NT2/D1 (cell line): Measurements from ENCODE around the gene CASK.

Experiments used
- SUZ12 ChIP-seq: IDR thresholded peaks from 2 replicates; pipeline ENCODE4 v1.6.1; 2011; ENCODE audit not compliant: insufficient read length, insufficient read depth; ENCODE audit errors: extremely low read depth
- ZNF274 ChIP-seq: IDR thresholded peaks from 2 replicates; pipeline ENCODE4 v1.6.1; 2011; ENCODE audit warnings: mild to moderate bottlenecking, low read depth, low read length

- no peak for TF ChIP-seq ZNF274
- TF ChIP-seq SUZ12 = no peak
Observed at GRCh38 chrX:41877167-41877566, 46.2 kb downstream of the CASK start.
